ENCODE results near the gene DNAH8.

The DNAH8 gene

DNA sequence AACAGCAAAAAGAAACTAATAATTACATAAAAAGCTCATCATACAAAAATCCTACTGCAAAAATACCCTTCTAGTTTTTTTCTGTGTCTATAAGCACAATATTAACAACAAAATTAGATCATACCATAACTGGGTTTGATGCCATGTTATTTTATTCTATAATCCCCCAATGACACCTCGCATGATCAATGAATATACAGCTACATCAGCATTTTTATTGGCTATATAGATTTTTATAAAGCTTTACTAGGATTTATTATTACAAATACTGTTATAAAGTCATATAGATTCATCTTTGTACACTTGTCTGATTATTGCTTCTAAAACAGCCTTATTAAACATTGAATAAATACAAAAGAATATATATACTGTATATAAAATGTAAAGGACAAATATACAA, 288.4 kb downstream of the DNAH8 start:
- in situ Hi-C loops (cut with MboI; ENCODE audit: low sequenced_read_pairs): no loop called here

DNA sequence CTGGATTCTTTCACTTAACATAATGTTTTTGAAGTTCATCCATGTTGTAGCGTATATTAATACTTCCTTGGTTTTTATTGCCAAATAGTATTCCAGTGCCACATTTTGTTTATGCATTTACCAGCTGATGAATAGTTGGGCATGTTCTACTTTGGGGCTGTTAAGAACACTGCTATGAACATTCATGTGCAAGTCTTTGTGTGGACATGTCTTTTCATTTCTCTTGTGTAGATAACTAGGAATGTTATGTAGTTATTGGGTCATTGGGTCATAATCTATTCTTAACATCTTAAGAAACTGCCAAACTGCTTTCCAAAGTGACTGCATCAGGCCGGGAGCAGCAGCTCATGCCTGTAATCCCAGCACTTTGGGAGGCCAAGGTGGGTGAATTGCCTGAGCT, 289.7 kb downstream of the DNAH8 start:
- in situ Hi-C loops (cut with MboI; ENCODE audit: low sequenced_read_pairs): no loop called here

DNA sequence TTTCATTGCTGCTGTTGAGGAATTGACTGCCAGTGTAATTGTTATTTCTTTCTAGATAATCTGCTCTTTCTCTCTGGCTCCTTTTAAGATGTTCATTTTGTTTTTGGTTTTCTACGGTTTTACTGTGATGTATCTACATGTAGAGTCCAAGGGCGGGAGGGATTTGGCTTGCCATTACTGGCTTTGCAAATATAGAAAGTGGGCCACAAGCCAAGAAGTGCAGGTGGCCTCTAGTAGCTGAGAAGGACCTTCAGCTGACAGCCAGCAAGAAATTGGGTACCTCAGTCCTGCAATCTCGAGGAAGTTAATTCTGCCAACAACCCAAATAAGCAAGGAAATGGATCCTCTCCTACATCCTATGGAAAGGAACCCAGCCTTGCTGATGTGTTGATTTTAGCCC, 290.7 kb downstream of the DNAH8 start:
- in situ Hi-C loops (cut with MboI; ENCODE audit: low sequenced_read_pairs): no loop called here

DNA sequence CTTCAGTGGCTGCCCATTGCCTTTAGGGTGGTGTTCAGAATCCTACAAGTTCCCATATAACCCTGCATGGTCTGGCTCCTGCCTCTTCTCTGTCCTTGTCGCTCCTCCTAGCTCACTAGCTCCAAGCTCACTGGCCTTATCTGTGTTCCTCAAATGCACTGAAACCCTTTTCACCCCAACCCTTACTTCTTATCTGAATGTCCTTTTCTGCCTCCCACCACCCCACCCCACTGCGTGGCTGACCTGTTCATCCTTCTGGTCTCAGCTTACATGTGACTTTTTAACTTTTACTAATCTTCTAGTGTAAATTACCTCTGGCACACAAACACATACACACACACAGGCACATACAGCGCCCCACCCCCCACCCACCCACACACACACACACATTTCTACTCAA, 292.5 kb downstream of the DNAH8 start:
- in situ Hi-C loops (cut with MboI; ENCODE audit: low sequenced_read_pairs): no loop called here

DNA sequence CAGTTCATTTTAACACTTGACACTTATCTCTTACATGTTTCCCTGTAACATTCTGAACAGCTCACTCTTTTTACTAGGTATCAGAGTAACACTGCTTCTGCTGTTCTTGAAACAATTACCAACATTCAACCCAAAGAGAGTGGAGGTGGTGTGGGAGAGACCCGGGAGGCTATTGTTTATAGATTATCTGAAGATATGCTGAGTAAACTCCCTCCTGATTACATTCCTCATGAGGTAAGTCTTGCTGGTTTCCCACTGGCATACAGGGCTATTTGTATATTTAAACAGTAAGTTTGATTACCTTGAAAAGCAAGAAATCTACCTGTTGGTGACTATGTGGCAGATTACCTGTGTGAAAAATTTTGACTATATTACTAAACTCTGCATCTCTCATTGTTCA, 293.6 kb downstream of the DNAH8 start:
- in situ Hi-C loops (cut with MboI; ENCODE audit: low sequenced_read_pairs): no loop called here

DNA sequence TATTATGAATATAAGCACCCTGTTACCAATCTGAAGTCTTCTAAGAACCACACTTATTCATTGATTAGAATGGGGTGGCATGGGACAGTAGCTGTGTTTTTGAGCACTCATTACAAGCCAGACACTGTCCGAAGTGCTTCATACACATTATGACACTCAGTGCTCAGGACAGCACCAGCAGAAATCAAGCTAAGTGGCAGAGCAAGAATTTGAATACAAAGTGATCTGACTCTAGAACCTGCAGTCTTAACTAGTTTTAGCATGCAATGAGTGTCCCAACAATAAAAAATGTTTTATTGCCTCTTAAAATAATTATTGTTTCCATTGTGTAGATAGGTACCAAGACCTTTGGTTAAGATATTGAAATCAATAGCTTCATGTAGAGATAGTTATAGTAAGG, 294.4 kb downstream of the DNAH8 start:
- in situ Hi-C loops (cut with MboI; ENCODE audit: low sequenced_read_pairs): no loop called here

DNA sequence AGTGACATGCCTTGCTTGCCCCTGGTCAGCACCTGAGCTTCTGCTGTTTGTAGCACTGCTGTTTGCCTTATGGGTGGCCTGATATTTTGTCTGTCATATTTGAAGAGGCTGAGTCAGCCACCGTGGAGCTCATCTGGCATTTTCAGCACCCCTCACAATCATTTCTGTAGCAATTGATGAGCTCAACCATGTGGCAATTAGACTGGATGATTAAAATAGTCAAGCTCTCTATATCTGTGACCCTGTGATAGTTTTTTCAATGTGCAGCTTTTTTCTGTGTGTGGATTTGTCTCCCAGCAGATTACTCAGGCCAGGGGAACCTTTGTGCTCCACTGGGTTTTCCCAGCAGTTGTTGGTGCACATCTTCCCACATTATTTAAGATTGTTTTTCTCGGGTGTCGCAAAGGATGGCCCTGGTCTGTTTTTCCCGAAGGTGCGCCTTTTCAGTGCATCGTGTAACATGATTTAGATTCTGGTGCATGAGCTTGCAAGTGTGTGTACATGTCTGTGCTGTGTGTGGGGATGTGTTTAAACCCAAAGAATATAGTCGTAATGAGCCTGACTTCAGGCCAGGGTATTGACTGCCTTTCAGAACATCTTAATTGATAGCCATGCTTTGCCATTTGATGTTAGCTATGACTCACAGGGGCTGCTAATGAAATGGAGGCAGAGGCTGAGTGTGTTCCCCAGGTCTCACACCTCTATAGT, 301.9 kb downstream of the DNAH8 start:
- in situ Hi-C loops (cut with MboI; ENCODE audit: low sequenced_read_pairs): no loop called here

DNA sequence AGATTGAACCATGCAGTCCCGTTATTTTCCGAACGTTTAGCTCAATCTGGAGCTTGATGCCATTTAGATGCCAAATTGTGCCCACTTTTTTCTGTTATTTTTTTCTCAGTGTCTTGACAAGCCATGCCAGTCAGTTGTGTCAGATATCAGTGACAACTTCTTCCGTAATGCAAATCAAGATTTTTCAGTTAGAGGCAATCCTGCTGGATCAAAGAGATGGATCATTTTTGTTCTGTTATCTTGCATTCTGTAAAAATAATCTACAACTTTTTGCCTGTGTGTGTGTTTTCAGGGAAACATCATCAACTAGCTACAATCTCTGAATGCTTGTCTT, 302.4 kb downstream of the DNAH8 start:
- in situ Hi-C loops (cut with MboI; ENCODE audit: low sequenced_read_pairs): no loop called here

DNA sequence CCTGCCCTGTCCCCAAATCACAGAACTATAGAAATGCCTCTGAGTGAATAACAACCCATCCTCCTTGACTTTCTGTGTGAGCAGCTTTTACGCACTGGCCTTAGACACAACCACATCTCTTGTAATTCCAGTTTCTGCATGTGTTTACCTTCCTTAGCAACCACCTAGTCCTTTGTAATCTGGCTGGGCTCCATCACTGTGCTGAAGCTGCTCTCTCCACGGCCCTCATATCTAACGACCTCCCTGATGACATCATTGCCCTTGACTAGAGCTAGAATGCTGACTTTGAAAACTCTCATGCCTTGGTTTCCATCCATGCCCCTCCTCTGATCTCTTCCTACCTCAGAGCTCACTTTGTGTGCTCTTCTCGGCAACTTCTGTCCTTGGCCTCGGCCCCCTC, 303.0 kb downstream of the DNAH8 start:
- in situ Hi-C loops (cut with MboI; ENCODE audit: low sequenced_read_pairs): no loop called here

DNA sequence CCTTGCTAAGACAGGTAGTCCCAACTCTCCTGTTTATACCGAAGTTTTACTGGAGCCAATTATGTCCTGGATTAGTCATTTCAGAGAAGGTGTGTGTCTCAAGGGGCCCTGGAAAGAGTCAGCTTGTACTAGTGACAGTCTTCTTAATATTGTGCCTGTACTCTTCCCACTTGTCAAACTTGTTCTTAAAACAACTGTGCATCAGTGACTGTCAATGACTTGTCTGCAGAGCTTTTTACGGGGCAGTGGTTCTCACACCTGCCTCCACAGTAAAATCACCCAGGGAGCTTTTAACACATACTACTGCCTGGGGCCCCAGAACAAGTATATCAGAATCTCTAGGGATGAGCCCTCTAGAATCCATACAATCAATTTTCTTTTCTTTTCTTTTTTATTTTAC, 305.0 kb downstream of the DNAH8 start:
- in situ Hi-C loops (cut with MboI; ENCODE audit: low sequenced_read_pairs): no loop called here

DNA sequence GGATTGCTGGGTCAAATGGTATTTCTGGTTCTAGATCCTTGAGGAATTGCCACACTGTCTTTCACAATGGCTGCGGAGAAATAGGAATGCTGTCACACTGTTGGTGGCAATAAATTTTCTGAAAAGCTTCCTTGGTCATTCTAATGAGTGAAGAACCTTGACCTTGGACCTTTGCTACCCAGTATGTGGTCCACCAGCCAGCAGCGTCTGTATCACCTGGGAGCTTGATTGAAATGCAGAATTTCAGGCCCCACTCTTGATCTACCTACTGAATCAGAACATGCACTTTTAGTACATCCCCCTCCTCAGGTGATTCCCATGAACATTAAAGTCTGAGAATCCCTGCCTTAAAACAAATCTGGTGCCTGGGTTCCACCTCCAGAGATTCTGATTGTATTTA, 305.9 kb downstream of the DNAH8 start:
- in situ Hi-C loops (cut with MboI; ENCODE audit: low sequenced_read_pairs): no loop called here

DNA sequence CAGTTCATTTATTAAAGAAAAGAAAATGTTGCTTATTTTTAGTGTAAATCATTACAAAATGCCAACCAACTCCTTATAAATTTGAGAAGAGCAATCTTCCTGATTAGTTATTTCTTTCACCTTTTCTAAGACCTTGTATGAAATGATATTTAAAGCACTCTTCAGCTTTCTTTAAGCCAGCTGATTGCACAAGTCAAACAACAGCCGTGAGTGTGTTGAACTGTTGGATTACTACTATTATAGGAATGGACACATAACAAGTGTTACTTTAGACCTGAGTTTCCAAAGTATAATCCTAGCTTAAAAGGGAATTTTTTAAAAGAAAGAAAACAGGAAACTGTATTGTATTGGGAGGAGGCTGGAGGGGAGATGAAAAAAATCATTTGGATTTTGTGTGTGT, 306.7 kb downstream of the DNAH8 start:
- in situ Hi-C loops (cut with MboI; ENCODE audit: low sequenced_read_pairs): no loop called here

DNA sequence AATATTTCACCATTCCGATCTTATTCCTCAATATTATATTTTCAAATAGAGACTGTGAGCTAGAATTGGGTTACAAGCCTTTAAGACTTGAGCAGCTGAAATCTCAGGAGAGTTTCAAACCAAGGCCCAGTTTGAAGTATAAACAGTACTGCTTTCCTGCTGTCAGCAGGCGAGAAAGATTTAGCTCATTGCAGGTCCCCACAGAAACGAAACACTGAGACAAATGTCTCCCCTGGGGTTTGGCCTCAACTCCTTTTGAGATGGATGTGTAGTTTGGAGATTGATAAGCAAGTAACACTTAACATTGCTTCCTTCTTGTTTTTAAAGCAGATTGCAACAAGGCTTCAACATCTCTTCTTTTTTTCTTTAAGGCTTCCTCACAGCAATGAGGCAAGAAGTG, 311.1 kb downstream of the DNAH8 start:
- in situ Hi-C loops (cut with MboI; ENCODE audit: low sequenced_read_pairs): no loop called here

DNA sequence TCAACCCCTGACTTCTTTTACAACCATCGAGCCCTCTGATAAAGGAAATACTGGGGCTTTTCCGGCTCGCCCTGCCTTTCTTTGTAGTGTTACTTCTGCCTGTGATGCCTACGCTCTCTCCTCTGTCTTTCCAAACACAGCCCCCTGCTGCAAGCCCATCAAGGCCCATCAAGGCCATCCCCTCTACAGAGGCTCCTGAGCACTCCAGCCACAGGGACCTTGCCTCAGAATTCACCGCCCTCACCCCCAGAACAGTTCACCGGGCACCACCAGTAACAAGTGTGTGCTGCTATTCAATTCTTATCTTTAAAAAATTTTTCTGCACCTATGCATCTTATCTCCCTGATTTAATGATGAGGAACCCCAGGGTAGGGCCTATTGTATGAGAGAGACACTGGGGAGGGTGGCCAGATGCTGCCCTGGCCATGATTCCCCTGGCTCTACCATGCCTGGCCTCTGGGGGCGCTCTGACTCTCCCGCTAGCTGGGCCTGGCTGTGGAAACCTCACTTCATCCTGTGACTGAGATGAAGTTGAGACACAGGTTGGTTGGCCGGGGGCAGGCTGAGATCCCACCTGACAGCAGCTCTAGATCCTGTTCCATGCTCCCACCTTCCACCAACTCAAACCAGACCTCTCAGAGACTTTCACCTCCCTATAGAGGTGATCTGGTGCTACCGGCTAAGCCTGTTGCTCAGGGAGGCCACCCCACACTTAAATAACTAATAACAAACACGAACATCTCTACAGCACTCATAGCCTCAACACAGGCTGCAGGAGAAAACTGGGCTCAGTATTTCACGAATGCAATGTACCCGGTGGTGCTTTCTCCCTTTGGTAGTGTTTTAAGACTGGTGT, 314.3 kb downstream of the DNAH8 start:
- in situ Hi-C loops (cut with MboI; ENCODE audit: low sequenced_read_pairs): no loop called here

DNA sequence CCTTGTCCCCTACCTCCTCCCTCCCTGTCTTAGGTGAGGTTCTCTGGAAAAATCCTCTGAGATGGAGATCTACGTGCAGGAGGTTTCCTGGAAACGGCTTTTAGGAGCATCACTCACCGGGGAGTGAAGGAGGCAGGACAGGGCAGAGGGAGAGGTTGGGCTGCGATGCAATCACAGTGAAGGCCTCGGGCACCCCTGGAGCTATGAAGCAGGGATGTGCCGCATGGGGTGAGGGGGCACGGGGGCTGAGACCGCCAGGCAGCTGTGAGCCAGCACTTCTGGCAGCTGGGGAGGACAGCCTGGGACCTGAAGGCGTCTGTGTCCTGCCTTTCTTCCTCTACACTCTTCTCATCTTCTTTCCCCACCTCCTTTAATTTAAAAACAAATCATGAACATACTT, 320.6 kb downstream of the DNAH8 start:
- in situ Hi-C loops (cut with MboI; ENCODE audit: low sequenced_read_pairs): no loop called here

DNA sequence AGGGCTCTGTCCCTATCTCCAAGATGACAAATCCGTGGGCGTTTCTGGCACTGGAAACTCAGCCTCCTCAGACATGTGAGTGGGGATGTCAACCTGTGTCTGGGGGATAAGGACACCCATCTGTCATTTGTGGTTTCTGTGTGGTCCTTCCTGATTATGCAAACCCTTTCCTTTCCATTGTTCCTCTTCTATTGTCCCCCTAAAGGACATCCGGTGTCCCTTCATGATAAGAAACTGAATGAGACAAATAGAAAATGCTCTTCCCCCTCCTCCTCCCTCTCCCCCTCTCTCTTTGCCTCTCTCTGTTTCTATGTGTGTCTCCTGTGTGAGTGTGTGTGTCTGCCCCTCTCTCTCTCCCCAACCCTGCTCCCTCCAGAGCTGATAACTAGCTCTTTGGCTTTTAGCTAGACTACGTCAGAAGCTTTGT, 322.0 kb downstream of the DNAH8 start:
- in situ Hi-C loops (cut with MboI; ENCODE audit: low sequenced_read_pairs): no loop called here

DNA sequence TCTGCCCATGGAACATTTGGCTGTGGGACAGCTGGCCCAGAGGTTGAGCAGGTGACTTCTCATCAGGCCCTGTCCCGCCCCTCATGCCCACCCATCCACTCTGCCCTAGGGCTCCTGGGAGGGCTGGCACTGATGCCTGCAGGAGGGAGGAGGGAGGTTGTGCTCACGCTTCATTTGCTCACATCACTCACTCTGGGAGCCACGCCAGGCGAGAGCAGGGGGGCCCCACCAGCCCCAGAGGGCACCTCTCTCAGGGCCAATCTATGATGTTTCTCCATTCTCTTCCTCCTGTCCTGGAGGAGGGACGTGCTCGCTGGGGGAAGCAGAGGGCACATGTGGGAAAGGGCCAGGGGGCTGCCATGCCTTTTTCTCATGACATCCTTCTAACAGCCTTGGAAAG, 322.6 kb downstream of the DNAH8 start:
- in situ Hi-C loops (cut with MboI; ENCODE audit: low sequenced_read_pairs): no loop called here

DNA sequence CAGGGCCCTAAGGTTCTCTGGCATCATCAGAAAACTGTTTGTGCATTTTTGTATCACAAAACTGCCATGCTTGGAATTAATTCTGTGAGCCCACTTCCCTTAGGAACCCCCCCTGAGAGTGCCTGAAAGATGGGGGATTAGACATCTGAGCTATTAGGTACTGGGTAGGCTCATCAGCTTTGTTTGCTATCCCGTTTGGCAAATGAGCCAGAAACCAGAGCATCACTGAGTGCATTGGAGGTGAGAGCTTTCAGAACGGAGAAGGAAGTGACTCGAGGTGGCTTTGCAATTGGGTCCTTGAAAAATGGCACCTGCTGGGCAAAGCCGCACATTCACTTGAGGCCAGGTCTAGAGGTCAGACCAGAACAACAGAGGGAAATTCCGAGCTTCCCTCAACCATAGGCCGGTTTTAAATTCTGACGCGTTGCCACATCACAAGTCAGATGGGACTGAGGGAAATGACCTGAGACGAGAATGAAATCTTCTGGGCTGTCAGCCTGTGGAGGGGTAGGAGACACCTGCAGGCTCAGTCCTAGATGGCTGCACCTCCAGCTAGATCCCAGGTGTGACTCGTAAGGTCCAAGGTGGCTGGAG, 325.1 kb downstream of the DNAH8 start:
- in situ Hi-C loops (cut with MboI; ENCODE audit: low sequenced_read_pairs): no loop called here

DNA sequence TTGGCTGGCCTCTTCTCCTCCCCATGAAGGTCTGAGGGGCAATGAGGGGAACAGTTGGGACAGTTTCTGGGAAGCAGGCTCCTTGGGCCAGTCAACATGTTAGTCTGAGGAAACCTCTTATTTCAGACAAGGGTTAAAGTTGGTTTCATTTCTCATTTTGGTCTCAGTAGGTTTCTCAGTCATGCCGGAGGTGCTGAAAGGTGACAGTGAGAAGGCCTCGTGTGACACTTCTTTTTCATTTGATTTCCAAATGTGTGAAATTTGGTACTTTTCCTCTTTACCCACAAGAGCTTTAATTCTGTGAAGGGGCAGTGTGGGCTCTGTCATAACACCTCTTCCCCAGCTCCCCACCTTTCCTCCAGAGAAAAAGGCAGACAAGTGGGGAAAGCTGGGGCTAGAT, 326.0 kb downstream of the DNAH8 start:
- in situ Hi-C loops (cut with MboI; ENCODE audit: low sequenced_read_pairs): no loop called here

DNA sequence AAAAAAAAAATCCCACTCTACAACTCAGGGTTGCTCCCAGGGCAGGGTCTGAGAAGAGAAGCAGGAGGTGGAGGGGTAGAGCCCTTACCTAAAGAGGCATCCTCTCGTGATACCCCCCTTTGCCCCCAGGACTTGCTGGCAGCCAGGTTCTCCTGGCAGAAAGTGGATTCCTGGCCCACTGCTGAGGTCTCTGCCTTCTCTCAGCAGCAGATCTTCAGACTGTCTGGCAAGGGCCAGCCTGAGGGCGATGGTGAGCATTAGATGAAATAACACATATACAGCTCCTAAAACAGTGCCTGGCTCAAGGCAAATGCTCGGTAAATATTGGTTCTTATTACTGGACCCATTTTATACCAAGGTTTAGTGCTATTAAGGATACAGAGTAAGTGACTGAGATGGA, 328.7 kb downstream of the DNAH8 start:
- in situ Hi-C loops (cut with MboI; ENCODE audit: low sequenced_read_pairs): no loop called here

DNA sequence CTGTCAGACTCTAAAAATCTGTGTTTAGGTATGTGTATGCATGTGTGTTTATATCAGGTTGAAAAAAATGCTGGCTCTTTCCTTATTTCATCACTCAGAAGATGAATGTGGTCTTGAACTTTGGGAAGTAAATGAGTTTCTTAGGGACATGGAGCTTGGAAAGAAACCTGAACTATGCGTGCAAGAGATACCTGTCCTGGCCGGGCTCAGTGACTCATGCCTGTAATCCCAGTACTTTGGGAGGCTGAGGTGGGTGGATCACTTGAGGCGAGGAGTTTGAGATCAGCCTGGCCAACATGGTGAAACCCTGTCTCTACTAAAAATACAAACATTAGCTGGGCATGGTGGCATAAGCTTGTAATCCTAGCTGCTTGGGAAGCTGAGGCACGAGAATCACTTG, 329.1 kb downstream of the DNAH8 start:
- in situ Hi-C loops (cut with MboI; ENCODE audit: low sequenced_read_pairs): no loop called here
